Measurements from ENCODE around the gene CCS. TPM values are rescaled to one million over a fixed set of nuclear protein-coding genes. Genes with fewer than 3 reads are reported as not detected.
"Not testable (repeated sequence)": the region's sequence is repeated elsewhere in the genome, so short reads cannot be mapped to it uniquely, and the experiment has no call there.

CCS gene
- total RNA-seq, 1 experiment from 2014 or later = 34.2 TPM

- H3K4me1 Mint-ChIP-seq (ENCODE audit: low read depth, unreplicated experiment) = no peaks in the 10 kb centered on the region
- peaks cover 32% of the 10 kb centered on the region for H3K27me3 Mint-ChIP-seq (ENCODE audit: unreplicated experiment)
- H3K36me3 Mint-ChIP-seq (ENCODE audit: insufficient read depth, unreplicated experiment) = no peaks in the 10 kb centered on the region
- no peak overlapping the region for H3K27ac Mint-ChIP-seq (ENCODE audit: unreplicated experiment)
- no TSS peak for BruUV-seq (replicated peaks)
- DNase-seq = no peak
- H3K9me3 Mint-ChIP-seq (ENCODE audit: low read depth, unreplicated experiment) = peaks cover 7% of the 10 kb centered on the region
- TF ChIP-seq CTCF (IDR thresholded peaks at IDR 0.05; ENCODE audit: unreplicated experiment) = no peak
- intact Hi-C loops (cut with micrococcal nuclease; ENCODE audit: unreplicated experiment) = no loop called here
- CTCF ChIA-PET = no interaction called here
- no peak overlapping the region for H3K4me3 Mint-ChIP-seq (ENCODE audit: low read depth, unreplicated experiment)
Observed at GRCh38 chr11:66581261-66581660, 11.7 kb upstream of the CCS start.

GRCh38 chr11:66582565-66583147 is 10.3 kb upstream of the CCS start:
- DNase-seq; H3K4me3 Mint-ChIP-seq (ENCODE audit: low read depth, unreplicated experiment); H3K4me1 Mint-ChIP-seq (ENCODE audit: low read depth, unreplicated experiment); H3K9me3 Mint-ChIP-seq (ENCODE audit: low read depth, unreplicated experiment); H3K36me3 Mint-ChIP-seq (ENCODE audit: insufficient read depth, unreplicated experiment); BruUV-seq (replicated peaks); intact Hi-C loops (cut with micrococcal nuclease; ENCODE audit: unreplicated experiment); H3K27ac Mint-ChIP-seq (ENCODE audit: unreplicated experiment): not testable (repeated sequence)
- CTCF ChIA-PET = interaction anchor here (0.7 kb wide), 1 partner anchor 11 kb away, joined by 5 read pairs; no protein-coding TSS in a partner anchor
- H3K27me3 Mint-ChIP-seq (ENCODE audit: unreplicated experiment) = peaks cover 24% of the 10 kb centered on the region

- CTCF ChIA-PET; H3K9me3 Mint-ChIP-seq (ENCODE audit: low read depth, unreplicated experiment); H3K27ac Mint-ChIP-seq (ENCODE audit: unreplicated experiment); DNase-seq; BruUV-seq (replicated peaks); intact Hi-C loops (cut with micrococcal nuclease; ENCODE audit: unreplicated experiment); H3K4me3 Mint-ChIP-seq (ENCODE audit: low read depth, unreplicated experiment); H3K36me3 Mint-ChIP-seq (ENCODE audit: insufficient read depth, unreplicated experiment); H3K4me1 Mint-ChIP-seq (ENCODE audit: low read depth, unreplicated experiment); H3K27me3 Mint-ChIP-seq (ENCODE audit: unreplicated experiment): not testable (repeated sequence)
Observed at GRCh38 chr11:66585447-66585846, 7.5 kb upstream of the CCS start.

GRCh38 chr11:66586136-66586535 is 6.8 kb upstream of the CCS start:
- Mint-ChIP-seq H3K9me3 (ENCODE audit: low read depth, unreplicated experiment) (peaks cover 7% of the 10 kb centered on the region), H3K4me3 (ENCODE audit: low read depth, unreplicated experiment) (no peak overlapping the region), H3K27ac (ENCODE audit: unreplicated experiment) (no peak overlapping the region), H3K4me1 (ENCODE audit: low read depth, unreplicated experiment) (no peaks in the 10 kb centered on the region), H3K27me3 (ENCODE audit: unreplicated experiment) (no peaks in the 10 kb centered on the region), H3K36me3 (ENCODE audit: insufficient read depth, unreplicated experiment) (peaks cover 3% of the 10 kb centered on the region)
- CTCF ChIA-PET = interaction anchor here (0.6 kb wide), 1 partner anchor 232 kb away, joined by 3 read pairs; no protein-coding TSS in a partner anchor
- TF ChIP-seq CTCF (IDR thresholded peaks at IDR 0.05; ENCODE audit: unreplicated experiment) = no peak
- intact Hi-C loops (cut with micrococcal nuclease; ENCODE audit: unreplicated experiment) = no loop called here
- no peak for DNase-seq
- BruUV-seq (replicated peaks) = no TSS peak

GRCh38 chr11:66589315-66589714 is 3.7 kb upstream of the CCS start:
- H3K9me3 Mint-ChIP-seq (ENCODE audit: low read depth, unreplicated experiment); H3K27me3 Mint-ChIP-seq (ENCODE audit: unreplicated experiment); DNase-seq; H3K27ac Mint-ChIP-seq (ENCODE audit: unreplicated experiment); H3K4me3 Mint-ChIP-seq (ENCODE audit: low read depth, unreplicated experiment); intact Hi-C loops (cut with micrococcal nuclease; ENCODE audit: unreplicated experiment); BruUV-seq (replicated peaks); CTCF ChIA-PET; H3K4me1 Mint-ChIP-seq (ENCODE audit: low read depth, unreplicated experiment): not testable (repeated sequence)
- peaks cover 25% of the 10 kb centered on the region for H3K36me3 Mint-ChIP-seq (ENCODE audit: insufficient read depth, unreplicated experiment)

- H3K4me1 Mint-ChIP-seq (ENCODE audit: low read depth, unreplicated experiment) = no peaks in the 10 kb centered on the region
- peaks cover 25% of the 10 kb centered on the region for H3K36me3 Mint-ChIP-seq (ENCODE audit: insufficient read depth, unreplicated experiment)
- CTCF ChIA-PET = no interaction called here
- H3K4me3 Mint-ChIP-seq (ENCODE audit: low read depth, unreplicated experiment) = no peak overlapping the region
- H3K9me3 Mint-ChIP-seq (ENCODE audit: low read depth, unreplicated experiment) = no peaks in the 10 kb centered on the region
- BruUV-seq (replicated peaks) = no TSS peak
- no peaks in the 10 kb centered on the region for H3K27me3 Mint-ChIP-seq (ENCODE audit: unreplicated experiment)
- no peak for DNase-seq
- intact Hi-C loops (cut with micrococcal nuclease; ENCODE audit: unreplicated experiment) = no loop called here
- TF ChIP-seq CTCF (IDR thresholded peaks at IDR 0.05; ENCODE audit: unreplicated experiment) = no peak
- H3K27ac Mint-ChIP-seq (ENCODE audit: unreplicated experiment) = no peak overlapping the region
Observed at GRCh38 chr11:66589996-66590675, 2.8 kb upstream of the CCS start.
